Camera-type eye (tissue), 1 donor: Measurements from ENCODE around the gene ZNF836. TPM values are rescaled to one million over a fixed set of nuclear protein-coding genes. Genes with fewer than 3 reads are reported as not detected.

Experiments
- total RNA-seq: library from RNA; depleted of rRNA; stranded (reverse); fragments of >200 nt; gene quantifications from one replicate; pipeline ENCODE4 v1.2.3, GENCODE V29; 2014

Gene ZNF836
- 34.6 TPM for total RNA-seq

DNA sequence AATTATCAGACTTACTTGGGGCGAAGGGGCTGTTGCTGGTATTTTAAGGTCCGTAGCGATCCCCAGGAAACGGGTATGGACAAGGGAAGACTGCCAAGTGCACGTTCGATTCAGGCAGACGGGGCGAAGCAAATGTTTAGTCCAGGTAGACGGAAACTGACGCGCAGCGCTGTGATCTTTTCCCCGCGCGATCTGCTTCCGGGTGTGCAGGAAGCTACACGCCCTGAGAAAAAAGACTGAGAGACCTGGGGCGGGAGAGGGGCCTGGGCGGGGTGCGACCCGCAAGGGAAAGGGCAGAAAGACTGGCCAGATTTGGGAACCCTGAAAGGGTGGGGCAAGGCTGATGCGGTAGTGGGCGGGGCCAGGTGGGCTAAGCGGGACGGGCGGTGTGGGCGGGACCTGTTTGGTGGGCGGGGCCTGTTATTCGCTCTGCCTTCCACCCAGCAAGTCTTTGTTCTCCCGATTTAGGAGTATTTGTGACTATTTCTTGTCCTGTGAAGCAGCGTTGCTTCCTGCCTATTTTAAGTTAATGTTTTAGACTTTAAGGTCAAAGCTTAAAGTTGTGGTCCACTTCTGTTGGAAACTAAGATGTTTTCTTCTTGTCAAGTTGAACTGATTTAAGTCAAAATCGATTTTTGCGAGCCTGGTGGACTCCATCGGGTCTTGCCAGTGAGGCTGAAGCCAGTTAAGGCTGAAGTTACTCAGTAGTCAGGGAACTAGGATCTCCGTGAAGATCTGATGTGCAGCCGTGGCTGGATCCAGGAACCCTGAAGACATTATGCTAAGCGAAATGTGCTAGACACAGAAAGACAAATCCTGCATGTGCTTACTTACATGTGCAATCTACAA lies at the start of gene ZNF836:
Gene ZNF836 (minus strand): TSS at position 301 of the 849 bp plus-strand sequence. CDS start 3,549 bp downstream, outside the sequence.

DNA sequence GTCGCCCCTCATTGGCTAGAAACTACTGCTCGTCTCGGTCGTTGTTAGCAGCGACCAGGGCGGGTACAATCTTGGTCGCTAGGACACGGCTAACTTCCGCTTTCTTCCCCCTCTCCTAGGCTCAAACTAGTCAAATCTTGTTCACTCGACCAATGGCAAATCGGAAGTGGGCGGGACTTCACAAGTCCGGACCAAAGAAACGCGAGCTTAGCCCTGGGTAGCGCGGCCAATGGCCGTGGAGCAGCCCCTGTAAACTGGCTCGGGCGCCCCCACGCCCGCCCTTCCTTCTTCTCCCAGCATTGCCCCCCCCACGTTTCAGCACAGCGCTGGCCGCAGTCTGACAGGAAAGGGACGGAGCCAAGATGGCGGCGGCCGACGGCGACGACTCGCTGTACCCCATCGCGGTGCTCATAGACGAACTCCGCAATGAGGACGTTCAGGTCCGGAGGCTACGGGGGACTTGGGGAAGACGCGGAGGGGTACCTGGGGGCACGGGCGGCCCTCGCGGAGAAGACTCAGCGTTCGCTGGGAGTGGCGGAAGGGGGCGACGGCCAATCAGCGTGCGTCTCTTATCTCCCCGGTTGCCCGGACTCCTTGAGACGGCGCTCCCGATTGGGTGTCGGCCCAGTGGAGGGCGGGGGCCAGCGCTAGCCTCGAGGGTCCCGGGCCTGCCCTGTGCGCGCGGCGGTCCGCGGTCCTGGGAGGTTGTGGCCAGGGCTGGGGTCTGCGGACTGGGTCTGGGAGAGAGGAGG lies 18.5 kb upstream of the ZNF836 start, which contains the start of gene PPP2R1A:
Gene PPP2R1A (plus strand): TSS at position 318 of the 752 bp plus-strand sequence. CDS start 45 bp downstream, at position 363.

DNA sequence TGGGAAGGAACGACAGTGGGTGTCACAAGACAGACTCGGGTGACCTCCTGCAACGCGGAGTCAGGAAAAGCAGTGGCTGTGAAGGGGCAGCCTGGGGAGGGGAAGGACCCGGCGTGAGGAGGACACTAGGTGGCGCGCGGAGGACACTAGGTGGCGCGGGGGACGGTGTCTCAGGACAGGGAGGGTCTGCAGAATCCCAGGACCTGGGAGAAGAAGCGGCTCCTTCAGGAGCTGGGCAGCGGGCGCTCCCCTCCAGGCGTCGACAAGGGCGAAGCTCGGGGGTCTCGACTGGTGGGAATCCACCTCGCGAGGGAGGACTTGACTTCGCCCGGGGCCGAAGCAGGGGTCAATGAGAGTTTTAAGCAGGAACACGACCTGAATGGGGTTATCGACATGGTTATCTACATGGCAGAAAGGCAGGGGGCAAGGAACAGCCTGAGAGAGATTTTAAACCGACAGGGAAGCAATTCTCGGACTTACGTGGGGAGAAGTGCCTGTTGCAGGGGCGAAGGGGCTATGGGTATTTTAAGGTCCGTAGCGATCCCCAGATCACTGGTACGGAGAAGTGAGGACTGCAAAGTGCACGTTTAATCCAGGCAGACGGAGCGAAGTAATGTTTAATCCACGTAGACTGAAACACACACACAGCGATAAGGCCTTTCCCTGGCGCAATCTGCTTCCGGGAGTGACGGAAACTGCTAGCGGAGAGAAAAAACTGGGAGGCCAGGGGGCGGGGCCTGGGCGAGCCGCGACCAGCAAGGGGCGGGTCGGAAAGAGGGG lies 32.0 kb downstream of the ZNF836 start, which contains the start of gene ZNF616:
Gene ZNF616 (minus strand): TSS at position 687 of the 780 bp plus-strand sequence. CDS start 9,426 bp downstream, outside the sequence.

Other genes starting within 250 kb of the ZNF836 start
- 9.1 TPM for gene ZNF613, start 244.1 kb downstream of the ZNF836 start, total RNA-seq
- gene ZNF350, start 184.8 kb downstream of the ZNF836 start, total RNA-seq, result 20.3 TPM
- gene ZNF615, start 163.4 kb downstream of the ZNF836 start, total RNA-seq, result 41.6 TPM
- gene ZNF614, start 143.2 kb downstream of the ZNF836 start, total RNA-seq, result 21.6 TPM
- gene ZNF432, start 122.8 kb downstream of the ZNF836 start, total RNA-seq, result 30.2 TPM
- gene ZNF841, start 75.9 kb downstream of the ZNF836 start, total RNA-seq, result 53.7 TPM
- gene ZNF616, start 31.7 kb downstream of the ZNF836 start, total RNA-seq, result 29.7 TPM
- gene PPP2R1A, start 18.4 kb upstream of the ZNF836 start, total RNA-seq, result 297 TPM
- gene ZNF766, start 98.0 kb upstream of the ZNF836 start, total RNA-seq, result 34.3 TPM
- gene ZNF480, start 125.5 kb upstream of the ZNF836 start, total RNA-seq, result 17.2 TPM
- gene ZNF610, start 164.6 kb upstream of the ZNF836 start, total RNA-seq, result 17.1 TPM
- gene ZNF880, start 198.3 kb upstream of the ZNF836 start, total RNA-seq, result 75.9 TPM
- gene ZNF528, start 226.2 kb upstream of the ZNF836 start, total RNA-seq, result 90.2 TPM